ENCODE results near the gene CYP21A2. TPM values are rescaled to one million over a fixed set of nuclear protein-coding genes. Genes with fewer than 3 reads are reported as not detected.

CYP21A2 gene
- total and polyA plus RNA-seq, 2 of the 8 experiments (the other 6 are each of a cell fraction or from before 2014, with no cell fraction given) = 0.22 to 0.23 TPM

DNA sequence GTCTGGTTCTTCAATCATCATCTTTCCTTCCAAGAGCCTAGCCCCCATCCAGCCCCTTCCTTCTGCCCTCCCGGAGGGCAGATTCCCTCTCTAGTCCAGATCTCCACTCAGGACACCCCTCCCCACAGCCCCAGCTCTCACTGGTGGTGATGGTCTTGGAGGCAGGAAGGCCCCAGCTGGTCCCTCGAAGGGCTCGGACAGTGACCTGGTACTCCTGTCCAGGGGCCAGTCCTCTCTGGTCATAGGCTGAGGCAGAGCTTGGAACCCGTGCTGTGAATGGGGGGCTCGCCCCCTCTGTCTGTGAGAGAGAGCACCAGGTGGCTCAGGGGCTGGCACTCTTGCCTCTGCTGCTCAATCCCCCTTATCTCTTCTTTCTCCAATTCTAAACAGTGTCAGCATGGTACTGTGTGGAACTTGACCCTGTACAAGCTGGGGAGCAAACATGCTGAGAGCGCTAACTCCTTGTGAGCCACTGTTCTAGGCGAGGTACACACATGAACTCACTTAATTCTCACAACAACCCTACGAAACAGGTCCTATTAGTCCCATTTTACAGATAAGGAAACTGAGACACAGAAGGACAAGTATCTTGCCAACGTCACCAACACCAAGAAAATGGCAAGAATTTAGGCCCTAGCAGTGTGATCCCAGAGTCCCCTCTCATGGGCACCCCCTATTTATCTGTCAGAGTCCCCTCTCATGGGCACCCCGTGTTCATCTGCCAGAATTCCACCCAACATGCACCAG is 51.0 kb downstream of the CYP21A2 start:
- Histone ChIP-seq H3K4ac (replicated peaks; ENCODE audit: insufficient read length, low read depth, low read length) (no peak overlapping the region), H3K4me1 (replicated peaks in 1 of 4; ENCODE audit: control insufficient read depth in 3 of 4, insufficient read depth in 4 of 4, low read length in 3 of 4) (peaks cover 0 to 16% (median 7%) of the 10 kb centered on the region in 4 experiments; a peak in 5 of 7 replicates), H2AK5ac (ENCODE audit: low read depth, low read length) (no peak overlapping the region), H3K14ac (ENCODE audit: insufficient read length) (no peak overlapping the region), H2BK15ac (ENCODE audit: low read length) (no peak overlapping the region), H3K27me3 (replicated peaks in 1 of 4; ENCODE audit: control insufficient read depth in 3 of 4, extremely low read depth in 1 of 4, insufficient read depth in 3 of 4, low read length in 3 of 4) (peaks cover 0 to 13% (median 11%) of the 10 kb centered on the region in 4 experiments; a peak in 5 of 7 replicates), H3K23ac (ENCODE audit: insufficient read length) (no peak overlapping the region), H2BK120ac (replicated peaks; ENCODE audit: low read depth, low read length) (no peak overlapping the region), H2AFZ (ENCODE audit: low read length) (no peak overlapping the region), H3K36me3 (ENCODE audit: control insufficient read depth in 2 of 4, insufficient read depth in 4 of 4, low read length in 3 of 4) (no peaks in the 10 kb centered on the region), H2BK20ac (ENCODE audit: low read length) (no peak overlapping the region), H3K79me1 (ENCODE audit: low read depth, low read length) (no peaks in the 10 kb centered on the region), H4K20me1 (replicated peaks in 1 of 2; ENCODE audit: control insufficient read depth in 1 of 2, insufficient read depth in 2 of 2, low read length in 2 of 2) (no peaks in the 10 kb centered on the region), H2BK12ac (ENCODE audit: low read depth, low read length) (0 out of 2 replicates have a peak overlapping the region, but pooled peaks have one; percentile 87), H4K91ac (replicated peaks; ENCODE audit: insufficient read length, low read length) (no peak overlapping the region), H3K79me2 (ENCODE audit: control insufficient read depth in 1 of 2, insufficient read depth in 2 of 2, low read length in 2 of 2) (no peaks in the 10 kb centered on the region), H3K18ac (ENCODE audit: extremely low read depth, low read length) (no peak overlapping the region), H3K4me2 (ENCODE audit: insufficient read depth in 1 of 2, low read depth in 2 of 2, low read length in 2 of 2) (no peak overlapping the region), H3K27ac (ENCODE audit: low read depth, low read length) (no peak overlapping the region), H3K56ac (replicated peaks; ENCODE audit: insufficient read length, low read depth, low read length) (no peak overlapping the region), H3K9me3 (ENCODE audit: insufficient read depth in 2 of 2, low read depth in 1 of 2, low read length in 1 of 2) (no peaks in the 10 kb centered on the region), H3K9ac (replicated peaks in 1 of 4; ENCODE audit: extremely low read depth in 1 of 4, low read depth in 3 of 4, low read length in 3 of 4) (no peak overlapping the region), H4K8ac (ENCODE audit: extremely low read depth, insufficient read depth, low read length) (no peak overlapping the region), H3K23me2 (ENCODE audit: low read depth, low read length) (no peaks in the 10 kb centered on the region; the same call in 1 of the 2 replicates), H2BK5ac (ENCODE audit: low read depth, low read length) (no peak overlapping the region), H4K5ac (ENCODE audit: insufficient read length, low read depth, low read length) (no peak overlapping the region), H3K4me3 (ENCODE audit: extremely low read depth in 1 of 4, insufficient read depth in 2 of 4, low read depth in 3 of 4, low read length in 4 of 4) (no peak overlapping the region)
- FAIRE-seq (no peak), DNase-seq (ENCODE audit: low read depth in 1 of 2, low spot score in 2 of 2) (no peak)
- ChIA-PET CTCF (ENCODE audit: partially characterized antibody) (interaction anchor here (0.6 to 7.5 kb wide), 9 partner anchors 9 to 1295 kb away, joined by 3 to 61 read pairs (median 4); no protein-coding TSS in a partner anchor), POLR2A (ENCODE audit: partially characterized antibody) (interaction anchor here (1.2 kb wide), 1 partner anchor 63 kb away, joined by 3 read pairs; the partner anchor contains the start of gene PRRT1)
- 88% methylated on average over 9 of the region's 10 CpGs; no CpG with 5 or more reads in 1 of the 2 experiments for WGBS, 2 experiments (ENCODE audit: extremely low coverage in 1 of 2, insufficient coverage in 1 of 2, insufficient read length in 1 of 2, insufficient replicate concordance in 2 of 2, low coverage in 1 of 2, low lambda C conversion rate in 2 of 2, missing lambda C conversion rate in 1 of 2)
- TF ChIP-seq SP2 (IDR thresholded peaks at IDR 0.05; ENCODE audit: low read length) (no peak), TCF12 (IDR thresholded peaks at IDR 0.05; ENCODE audit: low read depth, low read length) (no peak), CREB1 (IDR thresholded peaks at IDR 0.05) (no peak), RNF2 (IDR thresholded peaks at IDR 0.05; ENCODE audit: borderline replicate concordance, low read depth, low read length, missing control alignments, poor library complexity, severe bottlenecking) (no peak), TAF7 (optimal IDR thresholded peaks at IDR 0.05; ENCODE audit: borderline replicate concordance, low read depth, low read length) (no peak), RFX5 (IDR thresholded peaks at IDR 0.05; ENCODE audit: borderline replicate concordance, low read depth, low read length) (no peak), JUN (IDR thresholded peaks at IDR 0.05; ENCODE audit: low read depth, low read length) (no peak), POLR2A (IDR thresholded peaks at IDR 0.05; ENCODE audit: control extremely low read depth in 1 of 2, low read depth in 2 of 2, low read length in 2 of 2) (no peak), CBX8 (IDR thresholded peaks at IDR 0.05; ENCODE audit: borderline replicate concordance, low read depth, low read length) (no peak), PHF8 (conservative IDR thresholded peaks at IDR 0.05; ENCODE audit: low read depth, low read length) (no peak)
- TF ChIP-seq, protein P1, sequence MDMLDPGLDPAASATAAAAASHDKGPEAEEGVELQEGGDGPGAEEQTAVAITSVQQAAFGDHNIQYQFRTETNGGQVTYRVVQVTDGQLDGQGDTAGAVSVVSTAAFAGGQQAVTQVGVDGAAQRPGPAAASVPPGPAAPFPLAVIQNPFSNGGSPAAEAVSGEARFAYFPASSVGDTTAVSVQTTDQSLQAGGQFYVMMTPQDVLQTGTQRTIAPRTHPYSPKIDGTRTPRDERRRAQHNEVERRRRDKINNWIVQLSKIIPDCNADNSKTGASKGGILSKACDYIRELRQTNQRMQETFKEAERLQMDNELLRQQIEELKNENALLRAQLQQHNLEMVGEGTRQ (IDR thresholded peaks at IDR 0.05; ENCODE audit: low read length) = no peak
